Cardiac fibroblast (primary cell): ENCODE results near the gene S100A1.

Experiments
- DNase-seq, 2 donors: peaks; one replicate each; pipeline versions ENCODE4 v3.0.0 to v3.0.0-alpha.2; 2010; ENCODE audit warnings: low read depth in 2 of 2
- H3K4me3 ChIP-seq, 2 donors: replicated peaks in 1 of 2; 1 replicate in 1 of 2; 2 replicates in 1 of 2; pipeline ENCODE4 v1.5.1; 2011; ENCODE audit warnings: low read depth in 2 of 2, low read length in 2 of 2, mild to moderate bottlenecking in 2 of 2, moderate library complexity in 1 of 2
- CTCF ChIP-seq: IDR thresholded peaks from one replicate; pipeline ENCODE4 v1.5.1; 2011; ENCODE audit warnings: low read depth, mild to moderate bottlenecking, low read length, inconsistent platforms

S100A1 gene

GRCh38 chr1:153614906-153615305, 13.3 kb upstream of the S100A1 start:
- no peak overlapping the region for H3K4me3 ChIP-seq
- DNase-seq, result no peak
- TF ChIP-seq CTCF, result no peak

GRCh38 chr1:153615406-153615805, 12.8 kb upstream of the S100A1 start:
- no peak for DNase-seq
- no peak for TF ChIP-seq CTCF
- no peak overlapping the region for H3K4me3 ChIP-seq

GRCh38 chr1:153616144-153616916, 11.9 kb upstream of the S100A1 start, which contains the start of gene S100A14:
Gene S100A14 (minus strand): TSS chr1:153616325. CDS start chr1:153615858, 467 bp downstream.
- no peak for DNase-seq
- no peak for TF ChIP-seq CTCF
- no peak within 1 kb of the TSS for H3K4me3 ChIP-seq

- TF ChIP-seq CTCF, result no peak
- H3K4me3 ChIP-seq, result no peak overlapping the region
- no peak for DNase-seq
Measured at GRCh38 chr1:153616917-153617311, 11.3 kb upstream of the S100A1 start.

- H3K4me3 ChIP-seq, result no peak overlapping the region
- peak in 1 of 2 donors; percentile 78 for DNase-seq
- TF ChIP-seq CTCF, result peak; percentile 88
Measured at GRCh38 chr1:153617663-153618062, 10.6 kb upstream of the S100A1 start.

GRCh38 chr1:153619171-153619570, 9.1 kb upstream of the S100A1 start:
- no peak overlapping the region for H3K4me3 ChIP-seq
- no peak for DNase-seq
- no peak for TF ChIP-seq CTCF

GRCh38 chr1:153623101-153623500, 5.1 kb upstream of the S100A1 start:
- DNase-seq, result no peak
- no peak overlapping the region for H3K4me3 ChIP-seq
- no peak for TF ChIP-seq CTCF
